NCI-H2227 (cell line): Measurements from ENCODE around the gene PDLIM5.
"Not testable (repeated sequence)": the region's sequence is repeated elsewhere in the genome, so short reads cannot be mapped to it uniquely, and the experiment has no call there.

Experiments
- DNase-seq: peaks from one replicate; lab custom pipeline; 2025; ENCODE audit not compliant: unreplicated experiment; lab: John Stamatoyannopoulos, UW

The PDLIM5 gene

GRCh38 chr4:94461506-94461905 is 9.8 kb downstream of the PDLIM5 start:
- no peak for DNase-seq

- no peak for DNase-seq
These were observed 10.8 kb downstream of the PDLIM5 start for GRCh38 chr4:94462572-94462971.

GRCh38 chr4:94463771-94464170 is 12.0 kb downstream of the PDLIM5 start:
- DNase-seq, result no peak

GRCh38 chr4:94466371-94466770 is 14.6 kb downstream of the PDLIM5 start:
- DNase-seq, result no peak

DNA sequence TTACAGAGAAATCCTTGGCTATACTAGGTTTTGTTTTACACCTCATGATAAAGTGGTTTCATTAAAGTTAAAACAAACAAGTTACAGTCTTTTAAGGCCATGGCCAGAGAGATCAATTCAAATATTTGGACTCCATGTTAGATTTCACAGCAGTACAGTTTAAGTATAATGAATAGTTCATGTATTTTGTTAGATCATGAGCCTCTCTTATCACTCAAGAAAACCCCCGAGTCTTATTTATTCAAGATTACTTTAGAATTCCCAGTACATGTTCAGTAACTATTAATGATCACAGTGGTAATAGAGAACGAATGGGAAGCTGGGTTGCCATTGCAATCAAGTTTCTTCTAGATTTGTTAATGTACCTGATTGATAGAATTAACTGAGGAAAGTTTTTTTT is 15.2 kb downstream of the PDLIM5 start:
- no peak for DNase-seq

DNA sequence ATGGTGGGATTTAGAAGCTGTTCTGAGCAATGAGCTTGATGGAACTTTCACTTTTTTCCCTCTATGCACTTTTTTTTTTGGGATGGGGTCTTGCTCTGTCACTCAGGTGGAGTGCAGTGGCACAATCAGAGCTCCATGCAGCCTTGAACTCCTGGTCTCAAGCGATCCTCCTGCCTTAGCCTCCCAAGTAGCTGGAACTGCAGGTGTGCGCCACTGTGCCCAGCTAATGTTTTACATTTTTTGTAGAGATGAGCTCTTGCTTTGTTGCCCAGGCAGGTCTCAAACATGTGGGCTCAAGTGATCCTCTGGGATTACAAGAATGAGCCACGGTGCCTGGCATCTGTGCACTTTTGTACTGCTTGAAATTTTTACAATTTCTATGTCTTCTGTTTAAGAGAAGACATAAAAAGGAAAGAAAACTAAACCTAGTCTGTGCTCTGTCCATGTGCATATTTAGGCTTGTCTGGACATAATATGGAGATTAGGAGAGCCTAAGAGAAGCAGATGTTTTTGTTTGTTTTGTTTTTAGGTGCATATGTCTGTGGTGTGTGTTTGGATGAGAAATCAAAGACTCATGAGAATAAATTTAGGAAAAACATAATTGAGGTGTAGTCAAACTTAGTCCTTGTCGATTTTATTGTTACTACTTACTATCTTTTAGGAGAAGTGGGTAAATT is 16.5 kb downstream of the PDLIM5 start:
- no peak for DNase-seq

DNA sequence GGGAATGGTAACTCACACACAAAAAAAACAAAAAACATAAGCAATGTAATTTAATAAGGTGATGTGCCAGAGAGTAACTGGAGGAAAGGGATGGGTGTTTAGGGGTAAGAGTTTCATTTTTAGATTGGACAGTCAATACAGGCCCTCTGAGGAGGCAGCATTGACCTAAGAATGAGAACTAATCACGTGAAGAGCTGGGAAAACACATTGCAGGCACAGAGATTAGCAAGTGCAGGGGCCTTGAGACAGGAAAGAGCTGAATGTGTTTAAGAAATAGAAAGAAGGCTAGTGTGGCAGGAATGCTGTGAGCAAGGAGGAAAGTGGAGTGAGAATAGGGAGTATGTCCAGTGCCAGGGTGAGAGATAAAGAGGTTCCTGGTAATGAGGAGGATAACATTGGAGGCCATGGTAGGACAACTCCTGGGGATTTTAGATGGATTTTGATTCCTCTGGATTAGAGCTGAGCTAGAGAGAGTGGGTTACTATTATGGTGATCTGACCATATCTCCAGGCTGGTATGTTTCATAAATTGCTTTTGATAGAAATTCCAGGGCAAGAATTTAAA is 17.6 kb downstream of the PDLIM5 start:
- DNase-seq, result no peak

DNA sequence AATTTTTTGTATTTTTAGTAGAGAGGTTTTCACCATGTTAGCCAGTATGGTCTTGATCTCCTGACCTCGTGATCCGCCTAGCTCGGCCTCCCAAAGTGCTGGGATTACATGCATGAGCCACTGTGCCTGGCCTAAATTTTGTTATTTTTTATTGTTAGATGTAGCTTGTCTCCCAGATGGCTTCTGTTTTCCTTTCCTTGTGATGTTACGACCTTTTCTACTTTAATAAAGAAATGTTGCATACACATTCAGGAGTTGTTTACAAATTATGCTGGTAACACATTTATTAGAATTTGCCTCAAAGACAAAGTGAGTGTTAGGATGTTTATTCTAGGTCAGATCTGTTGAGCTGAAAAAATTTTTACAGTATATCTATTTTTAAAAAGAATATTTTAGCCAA is 18.4 kb downstream of the PDLIM5 start:
- DNase-seq, result no peak

DNA sequence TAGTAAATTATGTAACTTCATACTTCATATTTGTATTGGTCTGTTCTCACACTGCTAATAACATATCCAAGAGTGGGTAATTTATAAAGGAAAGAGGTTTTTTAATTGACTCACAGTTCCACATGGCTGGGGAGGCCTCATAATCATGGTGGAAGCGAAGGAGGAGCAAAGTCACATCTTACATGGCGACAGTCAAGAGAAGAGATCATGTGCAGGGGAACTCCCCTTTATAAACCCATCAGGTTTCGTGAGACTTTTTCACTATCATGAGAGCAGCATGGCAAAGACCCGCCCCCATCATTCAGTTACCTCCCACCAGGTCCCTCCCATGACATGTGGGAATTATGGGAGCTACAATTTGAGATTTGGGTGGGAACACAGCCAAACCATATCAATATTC is 19.0 kb downstream of the PDLIM5 start:
- DNase-seq, result not testable (repeated sequence)

- no peak for DNase-seq
These were observed 20.5 kb downstream of the PDLIM5 start for GRCh38 chr4:94472056-94472826.

DNA sequence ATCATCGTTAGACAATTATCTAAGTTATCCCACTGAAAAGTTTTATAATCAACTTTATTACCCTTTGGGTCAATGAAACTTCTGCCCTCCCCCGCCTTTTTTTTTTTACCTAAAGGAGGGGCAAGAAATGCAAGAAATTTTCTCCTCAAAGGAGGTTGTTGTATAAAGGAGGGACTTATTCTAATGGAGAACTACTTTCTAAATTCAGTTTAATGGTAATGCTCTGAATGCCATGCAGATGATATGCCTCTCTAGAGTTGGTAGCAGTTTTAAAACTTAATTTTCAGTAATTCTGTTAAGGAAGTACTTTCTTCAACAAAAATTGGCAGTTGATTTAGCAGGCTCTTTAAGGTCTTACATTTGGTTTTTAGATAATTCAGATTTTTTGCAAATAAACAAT is 23.3 kb downstream of the PDLIM5 start:
- no peak for DNase-seq

GRCh38 chr4:94475794-94476193 is 24.1 kb downstream of the PDLIM5 start:
- DNase-seq, result no peak

GRCh38 chr4:94477227-94477626 is 25.5 kb downstream of the PDLIM5 start:
- DNase-seq, result no peak

DNA sequence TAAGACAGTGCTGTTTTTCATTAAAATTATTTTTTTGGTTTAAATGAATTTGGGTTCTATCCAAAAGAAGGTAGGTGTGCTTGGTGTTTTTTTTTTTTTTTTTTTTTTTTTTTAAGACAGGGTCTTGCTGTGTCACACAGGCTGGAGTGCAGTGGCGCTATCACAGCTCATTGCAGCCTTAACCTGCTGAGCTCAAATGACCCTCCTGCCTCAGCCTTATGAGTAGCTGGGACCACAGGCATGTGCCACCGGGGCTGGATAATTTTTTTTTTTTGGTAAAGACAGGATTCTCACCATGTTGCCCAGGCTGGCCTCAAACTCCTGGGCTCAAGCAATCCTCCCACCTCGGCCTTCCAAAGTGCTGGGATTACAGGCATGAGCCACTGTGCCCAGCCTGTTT is 27.1 kb downstream of the PDLIM5 start:
- DNase-seq, result not testable (repeated sequence)

- DNase-seq, result no peak
These were observed 27.8 kb downstream of the PDLIM5 start for GRCh38 chr4:94479358-94480141.

DNA sequence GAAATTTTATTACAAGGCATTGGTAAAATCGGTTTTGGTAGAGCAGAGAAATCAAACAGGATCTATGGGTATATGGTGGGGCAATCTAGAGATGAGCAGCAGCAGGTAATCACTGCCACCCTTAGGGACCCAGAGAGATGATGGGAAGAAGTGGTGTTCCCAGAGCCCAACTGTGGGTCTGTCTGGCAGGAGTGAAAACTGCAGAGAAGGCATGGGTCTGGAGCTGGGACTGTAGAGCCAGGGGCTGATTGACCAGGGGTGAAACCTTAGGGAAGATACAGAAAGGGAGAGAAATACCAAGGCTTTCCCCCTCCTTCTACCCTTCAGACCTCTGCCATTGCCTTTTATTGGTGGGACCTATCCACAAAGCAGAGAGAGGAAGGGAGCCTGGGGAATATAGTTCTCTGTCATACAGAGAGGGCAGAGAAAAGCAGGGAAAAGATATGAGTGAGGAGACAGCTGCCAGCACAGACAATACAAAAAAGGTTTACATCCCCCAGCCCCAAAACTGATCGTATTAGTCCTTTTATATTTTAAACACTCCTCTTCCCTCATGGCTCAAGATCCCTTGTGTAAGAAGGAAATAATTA is 28.7 kb downstream of the PDLIM5 start:
- no peak for DNase-seq

DNA sequence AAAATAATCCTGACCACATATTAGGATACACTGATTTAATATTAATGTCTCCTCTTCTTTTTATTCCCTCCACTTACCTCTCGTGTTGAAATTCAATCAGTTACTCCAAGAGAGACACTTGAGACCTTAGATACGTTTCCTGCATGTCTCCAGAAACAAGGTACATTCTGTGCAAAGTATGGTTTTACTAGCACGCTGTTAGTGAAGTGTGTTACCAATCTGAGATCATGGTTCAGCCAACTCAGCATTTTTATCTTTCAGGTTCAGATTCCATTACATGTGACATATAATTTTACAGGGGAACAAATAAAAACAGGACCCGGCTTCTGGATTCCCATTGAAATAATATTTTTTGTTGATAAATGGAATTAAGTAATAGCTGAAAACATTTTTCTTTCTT is 32.2 kb downstream of the PDLIM5 start:
- no peak for DNase-seq

DNA sequence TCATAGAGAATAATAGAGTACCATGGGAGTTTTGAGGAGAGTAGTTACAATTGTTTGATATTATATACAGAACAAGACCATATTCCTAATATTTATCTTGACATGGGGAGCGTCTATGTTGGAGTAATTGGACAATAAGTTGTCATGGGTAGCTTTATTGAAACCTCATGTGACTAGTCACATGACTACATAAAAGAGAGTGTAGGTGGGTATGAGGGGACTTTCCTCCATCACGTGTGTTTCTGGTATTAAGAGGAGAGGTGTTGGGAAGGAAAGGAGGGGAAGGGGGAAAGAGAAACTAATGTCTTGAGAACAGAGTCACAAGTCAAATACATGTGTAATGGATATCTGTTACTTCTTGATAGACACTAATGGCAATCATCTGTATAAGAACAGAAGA is 33.1 kb downstream of the PDLIM5 start:
- no peak for DNase-seq

DNA sequence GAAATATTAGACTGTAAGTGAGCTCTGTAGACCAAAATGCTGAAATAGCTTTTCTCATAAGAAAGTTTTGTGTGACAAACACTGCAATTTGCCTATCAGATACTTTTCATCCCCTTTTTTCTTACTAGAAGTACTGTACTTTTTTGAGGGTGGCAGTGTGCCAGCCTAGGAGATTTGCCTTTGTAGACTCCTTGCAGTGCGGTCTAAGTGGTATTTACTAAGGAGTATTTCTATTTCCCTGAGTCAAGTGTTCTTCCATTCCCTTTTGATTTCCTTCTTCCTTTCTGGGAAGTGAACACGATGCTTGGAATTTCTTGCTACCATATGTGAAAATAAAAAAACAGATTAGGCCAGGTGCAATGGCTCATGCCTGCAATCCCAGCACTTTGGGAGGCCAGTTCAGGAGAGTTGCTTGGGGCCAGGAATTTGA is 34.6 kb downstream of the PDLIM5 start:
- no peak for DNase-seq

DNA sequence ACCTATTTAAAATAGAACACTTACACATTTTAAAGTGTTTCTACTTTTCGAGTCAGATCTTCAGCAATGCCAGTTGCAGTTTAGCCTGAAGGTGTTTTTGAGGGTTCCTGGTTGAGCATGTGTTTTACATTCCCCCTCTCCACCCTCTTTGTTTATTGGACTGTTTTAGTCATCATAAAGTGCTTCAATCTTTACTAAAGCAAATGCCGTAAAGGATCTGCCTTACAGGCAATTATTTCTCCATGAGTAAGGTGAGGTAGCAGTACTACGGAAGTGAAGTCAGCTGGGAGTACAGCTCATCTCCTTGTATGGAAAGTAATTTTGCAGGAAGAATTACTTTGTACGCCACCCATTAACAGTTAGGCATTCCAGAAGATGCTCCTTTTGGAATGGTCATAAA is 36.9 kb downstream of the PDLIM5 start:
- no peak for DNase-seq

- DNase-seq, result no peak
These were observed 37.4 kb downstream of the PDLIM5 start for GRCh38 chr4:94489098-94489497.
